Suprapubic skin (tissue), 4 donors: ENCODE results near the gene OSBPL2. TPM values are rescaled to one million over a fixed set of nuclear protein-coding genes. Genes with fewer than 3 reads are reported as not detected.

Experiments used
- DNase-seq, 2 donors: peaks; one replicate each; pipeline ENCODE4 v3.0.0-alpha.2; 2019; ENCODE audit warnings: low spot score in 2 of 2
- H3K27ac ChIP-seq: fragments of 200-600 bp; sonication (generic); one replicate; pipeline ENCODE4 v1.5.1; 2019
- H3K27me3 ChIP-seq: fragments of 200-600 bp; sonication (generic); one replicate; pipeline ENCODE4 v1.5.1; 2019
- H3K36me3 ChIP-seq: fragments of 200-600 bp; sonication (generic); one replicate; pipeline ENCODE4 v1.5.1; 2019
- H3K4me1 ChIP-seq: fragments of 200-600 bp; sonication (generic); one replicate; pipeline ENCODE4 v1.5.1; 2019
- H3K4me3 ChIP-seq: fragments of 200-600 bp; sonication (generic); one replicate; pipeline ENCODE4 v1.5.1; 2019; ENCODE audit warnings: mild to moderate bottlenecking
- H3K9me3 ChIP-seq: fragments of 200-600 bp; sonication (generic); one replicate; pipeline ENCODE4 v1.5.1; 2019
- CTCF ChIP-seq, 2 donors: fragments of 200-600 bp in 1 of 2; fragments of 450-650 bp in 1 of 2; sonication (generic) in 1 of 2; IDR thresholded peaks; one replicate each; pipeline ENCODE4 v1.5.1; 2016 to 2019; ENCODE audit warnings: antibody characterized with exemption in 2 of 2, mild to moderate bottlenecking in 1 of 2, moderate library complexity in 1 of 2
- EP300 ChIP-seq: sonication (generic); formaldehyde crosslinking; IDR thresholded peaks from one replicate; pipeline ENCODE4 v1.6.1; 2017; ENCODE audit warnings: antibody characterized with exemption
- POLR2A ChIP-seq, 2 donors: fragments of 450-650 bp; IDR thresholded peaks; one replicate each; pipeline ENCODE4 v1.6.1; 2017; ENCODE audit warnings: antibody characterized with exemption in 2 of 2, mild to moderate bottlenecking in 2 of 2, moderate library complexity in 2 of 2
- POLR2AphosphoS5 ChIP-seq, 3 donors: sonication (generic); formaldehyde crosslinking; IDR thresholded peaks; one replicate each; pipeline ENCODE4 v1.6.1; 2017; ENCODE audit warnings: antibody characterized with exemption in 3 of 3
- WGBS: methylation state at CpG from one replicate; pipeline ENCODE4 v1.1.5; 2018; 5-methylcytosine and 5-hydroxymethylcytosine counted together
- total RNA-seq, 4 donors: library from RNA; depleted of rRNA; stranded (reverse); fragments of >200 nt; gene quantifications; one replicate each; pipeline ENCODE4 v1.1.0, GENCODE V29; 2016

The OSBPL2 gene
- total RNA-seq, 4 donors from 2014 or later = 78.1 to 132 (median 84.0) TPM

- Histone ChIP-seq H3K4me1 (peaks cover 39% of the 10 kb centered on the region), H3K27me3 (no peaks in the 10 kb centered on the region), H3K27ac (no peak overlapping the region), H3K4me3 (no peak overlapping the region), H3K9me3 (no peaks in the 10 kb centered on the region), H3K36me3 (no peaks in the 10 kb centered on the region)
- WGBS = 89% methylated on average over 6 of the region's 6 CpGs
- DNase-seq = no peak
- TF ChIP-seq POLR2AphosphoS5 (IDR thresholded peaks at IDR 0.05) (no peak), POLR2A (IDR thresholded peaks at IDR 0.05) (no peak)
Observed at GRCh38 chr20:62248890-62249560, 10.7 kb downstream of the OSBPL2 start.

GRCh38 chr20:62252342-62252966, 14.1 kb downstream of the OSBPL2 start:
- Histone ChIP-seq H3K4me3 (no peak overlapping the region), H3K4me1 (peaks cover 17% of the 10 kb centered on the region), H3K27me3 (no peaks in the 10 kb centered on the region), H3K9me3 (no peaks in the 10 kb centered on the region), H3K27ac (no peak overlapping the region), H3K36me3 (peaks cover 15% of the 10 kb centered on the region)
- TF ChIP-seq POLR2A (IDR thresholded peaks at IDR 0.05) (no peak), POLR2AphosphoS5 (IDR thresholded peaks at IDR 0.05) (no peak)
- no peak for DNase-seq
- 88% methylated on average over 26 of the region's 26 CpGs for WGBS

- no peaks in the 10 kb centered on the region for H3K27me3 ChIP-seq
- no peak overlapping the region for H3K27ac ChIP-seq
- peaks cover 24% of the 10 kb centered on the region for H3K36me3 ChIP-seq
- DNase-seq = no peak
- TF ChIP-seq EP300 (no peak), CTCF (IDR thresholded peaks at IDR 0.05) (no peak), POLR2A (IDR thresholded peaks at IDR 0.05) (no peak), POLR2AphosphoS5 (IDR thresholded peaks at IDR 0.05) (no peak)
- WGBS = 86% methylated on average over 6 of the region's 6 CpGs
- H3K4me3 ChIP-seq = no peak overlapping the region
- H3K9me3 ChIP-seq = no peaks in the 10 kb centered on the region
- peaks cover 17% of the 10 kb centered on the region for H3K4me1 ChIP-seq
Observed at GRCh38 chr20:62253398-62253797, 15.1 kb downstream of the OSBPL2 start.

GRCh38 chr20:62254021-62254724, 15.9 kb downstream of the OSBPL2 start:
- TF ChIP-seq CTCF (IDR thresholded peaks at IDR 0.05) (no peak), POLR2A (IDR thresholded peaks at IDR 0.05) (no peak), EP300 (no peak), POLR2AphosphoS5 (IDR thresholded peaks at IDR 0.05) (no peak)
- no peaks in the 10 kb centered on the region for H3K27me3 ChIP-seq
- 82% methylated on average over 21 of the region's 24 CpGs for WGBS

GRCh38 chr20:62255976-62256375, 17.7 kb downstream of the OSBPL2 start:
- H3K4me1 ChIP-seq = peaks cover 7% of the 10 kb centered on the region
- H3K4me3 ChIP-seq = no peak overlapping the region
- TF ChIP-seq EP300 (no peak), POLR2AphosphoS5 (IDR thresholded peaks at IDR 0.05) (no peak), CTCF (IDR thresholded peaks at IDR 0.05) (no peak), POLR2A (IDR thresholded peaks at IDR 0.05) (no peak)
- DNase-seq = no peak
- no peaks in the 10 kb centered on the region for H3K9me3 ChIP-seq
- 90% methylated on average over 10 of the region's 10 CpGs for WGBS
- H3K36me3 ChIP-seq = peaks cover 47% of the 10 kb centered on the region
- no peak overlapping the region for H3K27ac ChIP-seq
- no peaks in the 10 kb centered on the region for H3K27me3 ChIP-seq

More at GRCh38 chr20:62254021-62254724, 15.9 kb downstream of the OSBPL2 start:
- Histone ChIP-seq H3K27ac (no peak overlapping the region), H3K36me3 (peaks cover 29% of the 10 kb centered on the region), H3K4me3 (no peak overlapping the region), H3K4me1 (peaks cover 13% of the 10 kb centered on the region), H3K9me3 (no peaks in the 10 kb centered on the region)
- DNase-seq = no peak
